HuH-7 (cell line): ENCODE results near the gene NKAIN4.

Experiments used
- DNase-seq: peaks from one replicate; pipeline ENCODE4 v3.0.0; 2011; ENCODE audit warnings: low spot score

The NKAIN4 gene

GRCh38 chr20:63254232-63254605 lies at the start of gene NKAIN4:
Gene NKAIN4, minus strand, starts transcription at chr20:63254463. Its CDS starts 13 bp downstream, at chr20:63254450.
- no peak for DNase-seq

- DNase-seq = no peak
Measured at GRCh38 chr20:63303095-63303666, 48.9 kb upstream of the NKAIN4 start.

DNA sequence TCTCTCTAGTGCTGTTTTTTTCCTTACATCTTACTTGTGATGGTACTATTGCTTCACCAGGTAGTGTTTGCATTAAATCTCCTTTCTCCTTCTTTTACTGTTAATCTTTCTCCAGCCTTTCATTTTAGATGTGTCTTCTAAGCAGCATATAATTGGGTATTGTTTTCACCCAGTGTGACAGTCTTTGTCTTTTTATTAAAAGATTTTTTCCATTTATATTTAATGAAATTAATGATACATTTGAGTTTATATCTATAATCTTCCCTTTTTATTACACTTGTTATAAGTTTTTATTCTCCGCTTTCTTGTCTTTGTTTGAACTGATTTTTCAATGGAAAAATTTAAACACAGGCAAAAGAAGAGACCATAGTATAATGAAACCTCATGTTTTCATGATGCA lies 47.4 kb upstream of the NKAIN4 start:
- DNase-seq = no peak

DNA sequence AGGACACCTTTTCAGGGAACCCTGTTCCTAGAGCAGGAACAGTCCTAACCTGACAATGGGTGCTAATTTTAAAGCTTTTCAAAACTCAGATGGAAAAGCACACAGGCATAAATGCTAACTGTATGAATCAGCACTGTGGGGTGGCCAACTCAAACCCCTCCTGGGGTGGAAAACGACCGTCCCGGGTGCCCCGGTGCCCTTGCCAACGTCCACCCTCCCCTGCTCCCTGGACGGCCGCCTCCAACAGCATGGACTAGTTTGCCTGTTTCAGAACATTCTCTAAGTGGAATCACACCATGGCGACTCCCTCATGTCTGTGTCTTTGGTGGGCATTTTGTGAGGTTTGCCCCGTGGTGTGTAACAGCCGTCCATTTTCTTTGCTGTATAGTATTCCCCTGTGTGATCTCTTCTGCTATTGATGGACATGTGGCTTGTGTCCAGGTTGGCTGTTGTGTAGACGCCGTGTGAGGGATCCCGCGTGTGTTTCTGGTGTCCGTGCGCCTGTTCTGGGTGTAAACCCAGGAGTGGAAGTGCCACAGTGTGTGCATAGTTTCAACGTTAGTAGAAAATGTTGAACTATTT lies 44.6 kb upstream of the NKAIN4 start:
- DNase-seq = no peak

DNA sequence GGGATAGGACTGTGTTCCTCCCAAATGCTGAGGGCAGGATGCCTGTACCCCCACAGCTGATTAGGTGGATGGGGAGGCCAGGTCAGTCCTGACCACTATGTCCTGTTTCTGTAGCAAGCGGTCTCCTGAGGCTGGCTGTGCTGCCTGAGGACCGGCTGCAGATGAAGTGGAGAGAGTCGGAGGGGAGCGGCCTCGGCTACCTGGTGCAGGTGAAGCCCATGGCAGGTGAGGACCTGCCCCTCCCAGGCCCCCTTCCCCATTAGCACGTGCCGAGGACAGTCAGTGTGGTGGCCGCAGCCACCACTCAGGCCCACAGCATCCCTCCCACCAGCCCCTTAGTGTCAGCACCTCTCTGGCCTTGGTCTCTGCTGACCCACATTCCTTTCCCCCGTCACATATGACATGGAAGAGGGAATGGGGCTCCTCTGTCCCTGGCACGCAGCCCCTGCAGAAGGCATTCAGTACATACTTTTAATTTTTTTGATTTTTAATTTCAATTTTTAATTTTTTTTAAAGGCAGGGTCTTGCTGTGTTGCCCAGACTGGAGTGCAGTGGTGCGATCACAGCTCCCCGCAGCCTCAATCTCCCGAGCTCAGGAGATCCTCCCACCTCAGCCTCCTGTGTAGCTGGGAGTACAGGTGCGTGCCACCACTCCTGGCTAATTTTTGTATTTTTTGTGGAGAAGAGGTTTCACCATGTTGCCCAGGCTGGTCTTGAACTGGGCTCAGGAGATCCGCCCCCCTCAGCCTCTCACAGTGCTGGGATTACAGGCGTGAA lies 43.7 kb upstream of the NKAIN4 start:
- DNase-seq = no peak

DNA sequence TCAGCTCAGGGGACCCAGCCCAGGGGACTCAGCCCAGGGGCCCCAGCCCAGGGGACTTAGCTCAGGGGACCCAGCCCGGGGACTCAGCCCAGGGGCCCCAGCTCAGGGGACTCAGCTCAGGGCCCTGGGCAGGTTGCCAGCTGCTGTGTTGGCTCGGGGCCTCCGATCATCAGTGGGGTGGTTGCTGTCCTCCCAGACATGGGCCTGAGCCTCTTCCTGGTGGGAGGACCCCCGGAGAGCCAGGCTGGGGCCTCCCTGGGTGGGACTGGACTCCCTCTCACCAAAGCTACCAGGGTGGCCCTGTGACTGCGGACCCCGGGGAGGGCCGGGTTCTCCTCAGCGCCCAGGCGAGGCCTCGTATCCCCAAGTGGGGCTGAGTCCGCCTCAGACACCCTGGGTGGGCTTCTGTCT lies 43.1 kb upstream of the NKAIN4 start:
- no peak for DNase-seq

GRCh38 chr20:63296531-63297299 lies 42.5 kb upstream of the NKAIN4 start:
- no peak for DNase-seq

- no peak for DNase-seq
Measured at GRCh38 chr20:63295846-63296245, 41.6 kb upstream of the NKAIN4 start.

- DNase-seq = no peak
Measured at GRCh38 chr20:63295422-63295821, 41.2 kb upstream of the NKAIN4 start.

DNA sequence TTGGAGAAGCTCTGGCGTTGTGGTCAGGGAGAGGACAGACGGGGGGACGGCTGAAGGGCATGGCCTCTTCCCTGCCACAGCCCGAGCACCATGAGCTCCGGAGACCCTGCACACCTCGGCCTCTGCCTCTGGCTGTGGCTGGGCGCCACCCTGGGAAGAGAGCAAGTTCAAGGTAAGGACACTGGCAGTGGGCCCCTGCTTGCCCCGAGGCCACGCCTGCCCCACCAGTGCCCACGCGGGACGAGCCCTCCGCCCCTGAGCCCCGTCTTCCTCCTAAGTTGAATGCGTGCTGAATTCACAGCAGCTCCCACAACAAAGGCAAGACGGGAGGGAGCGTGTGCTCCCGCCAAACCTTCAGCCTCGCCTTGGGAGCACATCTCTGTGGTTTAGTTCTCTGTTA lies 40.8 kb upstream of the NKAIN4 start:
- no peak for DNase-seq

GRCh38 chr20:63294536-63294900 lies 40.3 kb upstream of the NKAIN4 start:
- no peak for DNase-seq

GRCh38 chr20:63293871-63294535 lies 39.7 kb upstream of the NKAIN4 start:
- no peak for DNase-seq

DNA sequence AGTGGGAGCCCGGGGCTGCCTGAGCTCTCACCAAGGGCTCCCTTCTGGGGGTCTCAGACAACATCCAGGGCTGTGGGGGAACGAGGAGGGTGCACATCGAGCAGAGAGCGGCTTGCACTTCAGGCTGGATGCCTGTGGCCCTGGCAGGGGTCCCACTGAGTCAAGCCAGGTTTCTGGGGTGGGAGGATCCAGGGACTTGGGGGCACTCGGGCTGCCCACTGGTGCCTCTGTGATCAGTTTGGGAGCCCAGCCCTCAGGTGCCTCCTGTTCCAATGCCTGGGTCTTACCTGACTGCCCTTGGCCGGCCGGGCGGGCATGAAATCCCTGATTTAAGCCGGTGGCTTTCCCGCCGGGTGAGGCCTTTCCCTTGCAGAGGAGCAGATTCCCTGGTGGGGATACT lies 39.2 kb upstream of the NKAIN4 start:
- DNase-seq = no peak

- DNase-seq = no peak
Measured at GRCh38 chr20:63292904-63293303, 38.6 kb upstream of the NKAIN4 start, which contains the start of gene COL20A1. Gene COL20A1, plus strand, starts transcription at chr20:63293186. Its CDS starts 1,922 bp downstream, at chr20:63295108.

GRCh38 chr20:63292292-63292701 lies 38.0 kb upstream of the NKAIN4 start:
- no peak for DNase-seq

DNA sequence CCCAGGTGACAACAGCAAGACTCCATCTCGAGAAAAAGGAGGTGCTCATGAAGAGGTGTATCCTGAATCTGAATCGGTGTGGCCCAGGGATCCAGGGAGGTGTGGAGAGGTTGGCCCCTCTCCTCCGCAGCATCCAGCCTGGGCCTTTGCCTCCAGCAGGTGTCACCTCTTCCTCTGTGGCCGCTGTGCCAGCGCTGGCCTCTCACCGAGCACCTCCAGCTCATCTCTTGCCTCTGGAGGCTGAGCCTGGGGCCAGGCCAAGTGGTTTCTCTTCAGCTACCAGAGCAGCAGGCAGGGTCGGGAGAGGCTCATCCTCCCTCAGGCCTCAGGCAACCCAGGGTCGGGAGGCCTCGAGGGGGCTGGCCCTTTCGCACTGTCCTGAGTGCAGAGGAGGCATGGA lies 37.5 kb upstream of the NKAIN4 start:
- no peak for DNase-seq

DNA sequence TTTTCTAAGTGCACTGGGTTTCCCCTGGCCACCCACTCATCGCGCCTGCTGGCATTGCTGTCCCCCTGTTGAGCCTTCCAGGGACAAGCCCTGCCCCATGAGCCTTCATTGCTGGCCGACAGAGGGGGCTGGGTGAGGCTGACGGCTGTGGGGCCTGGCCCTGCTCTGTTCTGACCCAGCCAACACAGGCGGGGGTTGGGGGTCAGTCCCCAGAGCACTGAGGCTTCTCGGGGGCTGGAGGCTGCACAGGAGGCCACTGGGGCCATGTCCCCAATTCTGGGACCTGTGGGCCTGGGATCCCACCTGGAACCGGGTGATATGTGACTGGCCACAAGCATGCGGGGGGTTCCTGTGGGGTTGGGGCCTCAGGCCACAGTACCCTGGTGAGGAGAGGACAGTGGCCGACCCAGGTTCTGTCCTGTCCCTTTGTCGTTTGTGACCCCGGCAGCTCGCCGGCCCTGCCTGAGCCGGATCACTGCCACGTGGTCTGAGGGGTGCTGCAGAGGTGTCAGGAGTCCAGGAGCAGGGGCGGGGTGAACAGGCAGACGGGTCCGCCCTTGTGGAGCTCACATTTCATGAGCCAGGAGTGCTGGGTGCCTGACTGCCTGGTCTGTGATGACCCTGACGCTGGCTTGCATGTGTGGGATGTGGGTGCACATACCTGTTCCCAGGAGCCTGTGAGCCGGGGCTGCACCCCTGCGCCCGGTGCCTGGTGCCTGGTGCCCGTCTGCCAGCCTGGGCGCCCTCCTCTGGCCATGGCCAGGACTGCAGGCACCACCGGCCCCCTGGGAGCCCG lies 36.6 kb upstream of the NKAIN4 start:
- peak; percentile 91 for DNase-seq

- no peak for DNase-seq
Measured at GRCh38 chr20:63290136-63290676, 35.9 kb upstream of the NKAIN4 start.

- no peak for DNase-seq
Measured at GRCh38 chr20:63289311-63290135, 35.3 kb upstream of the NKAIN4 start.

DNA sequence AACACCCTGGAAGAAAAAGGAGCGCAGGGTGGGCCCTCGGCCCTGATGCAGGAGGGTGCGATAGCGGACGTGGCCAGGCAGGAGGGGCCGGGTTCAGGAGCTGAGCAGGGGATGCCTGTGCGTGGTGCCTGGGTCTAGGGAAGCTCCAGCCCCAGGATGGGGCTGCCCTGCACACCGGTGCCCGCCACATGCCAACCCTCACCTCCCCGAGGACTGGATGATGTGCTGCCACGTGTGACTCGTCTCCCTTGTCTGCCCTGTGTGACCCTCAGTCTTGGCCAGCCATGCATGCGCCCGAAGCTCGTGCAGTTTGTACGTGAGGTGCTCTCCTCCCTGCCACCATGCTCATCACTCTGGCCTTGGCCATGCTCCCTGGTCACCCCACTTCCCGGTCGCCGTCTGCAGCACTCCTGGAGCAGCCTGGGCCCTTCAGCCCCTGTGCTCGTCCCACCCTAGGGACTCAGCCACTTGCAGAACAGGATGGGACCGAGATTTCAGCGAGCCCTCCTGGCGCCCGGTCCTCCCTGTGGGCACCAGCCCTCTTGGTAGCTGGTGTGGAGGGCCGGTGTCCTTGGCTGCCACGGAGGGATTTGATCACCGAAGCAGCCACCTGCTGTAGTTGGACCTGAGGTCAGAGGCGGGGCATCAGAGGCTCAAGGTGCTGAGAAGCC lies 34.5 kb upstream of the NKAIN4 start:
- no peak for DNase-seq
